Stomach (tissue), 4 donors: ENCODE results near the gene CACNA1G.

Experiments
- POLR2A ChIP-seq, 4 donors: fragments of 450-650 bp; IDR thresholded peaks; one replicate each; pipeline ENCODE4 v1.6.1; 2016; ENCODE audit warnings: antibody characterized with exemption in 4 of 4, control low read depth in 2 of 4, mild to moderate bottlenecking in 1 of 4, moderate library complexity in 1 of 4
- TF ChIP-seq, protein P1 (sequence below), 7 experiments: fragments of 450-650 bp in 4 of 7; fragments of 200-600 bp in 3 of 7; sonication (generic) in 3 of 7; IDR thresholded peaks; one replicate each; pipeline ENCODE4 v1.5.1; 2016 to 2019; ENCODE audit warnings: antibody characterized with exemption in 7 of 7, control low read depth in 2 of 7, mild to moderate bottlenecking in 1 of 7

DNA sequence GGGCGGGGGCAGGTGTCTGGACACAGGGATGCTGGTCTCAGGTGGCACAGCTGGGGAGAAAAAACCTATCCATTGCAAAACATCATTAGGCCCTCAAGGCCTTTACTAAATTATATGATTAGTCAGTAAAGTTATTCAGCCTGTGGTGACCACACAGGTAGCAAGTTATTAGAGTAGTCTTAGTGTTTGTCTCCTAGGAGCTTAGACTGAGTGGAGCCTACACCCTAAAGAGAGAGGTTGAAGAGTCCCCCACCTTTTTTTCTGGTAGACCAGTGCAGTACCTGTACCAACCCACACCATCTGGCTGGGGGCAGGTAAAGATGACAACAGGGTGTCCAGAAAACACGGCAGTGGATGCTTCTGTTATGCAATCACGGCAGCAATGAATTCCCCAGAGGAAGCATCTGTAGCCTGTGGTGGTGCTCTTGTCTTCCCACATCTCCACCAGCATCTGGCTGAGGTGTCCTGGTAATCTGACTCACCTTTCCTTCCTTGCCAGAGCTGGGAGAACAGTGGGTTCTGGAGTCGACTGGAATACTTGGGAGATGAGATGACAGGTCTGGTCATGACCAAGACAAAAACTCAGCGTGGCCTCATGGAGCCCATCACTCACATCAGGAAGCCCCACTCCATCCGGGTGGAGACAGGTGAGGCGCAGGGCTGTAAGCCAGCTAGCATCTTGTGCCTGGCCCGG lies 41.2 kb upstream of the CACNA1G start:
- no peak for TF ChIP-seq POLR2A (IDR thresholded peaks at IDR 0.05)
- TF ChIP-seq, protein P1, sequence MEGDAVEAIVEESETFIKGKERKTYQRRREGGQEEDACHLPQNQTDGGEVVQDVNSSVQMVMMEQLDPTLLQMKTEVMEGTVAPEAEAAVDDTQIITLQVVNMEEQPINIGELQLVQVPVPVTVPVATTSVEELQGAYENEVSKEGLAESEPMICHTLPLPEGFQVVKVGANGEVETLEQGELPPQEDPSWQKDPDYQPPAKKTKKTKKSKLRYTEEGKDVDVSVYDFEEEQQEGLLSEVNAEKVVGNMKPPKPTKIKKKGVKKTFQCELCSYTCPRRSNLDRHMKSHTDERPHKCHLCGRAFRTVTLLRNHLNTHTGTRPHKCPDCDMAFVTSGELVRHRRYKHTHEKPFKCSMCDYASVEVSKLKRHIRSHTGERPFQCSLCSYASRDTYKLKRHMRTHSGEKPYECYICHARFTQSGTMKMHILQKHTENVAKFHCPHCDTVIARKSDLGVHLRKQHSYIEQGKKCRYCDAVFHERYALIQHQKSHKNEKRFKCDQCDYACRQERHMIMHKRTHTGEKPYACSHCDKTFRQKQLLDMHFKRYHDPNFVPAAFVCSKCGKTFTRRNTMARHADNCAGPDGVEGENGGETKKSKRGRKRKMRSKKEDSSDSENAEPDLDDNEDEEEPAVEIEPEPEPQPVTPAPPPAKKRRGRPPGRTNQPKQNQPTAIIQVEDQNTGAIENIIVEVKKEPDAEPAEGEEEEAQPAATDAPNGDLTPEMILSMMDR (IDR thresholded peaks at IDR 0.05), result no peak
